Adrenal gland (tissue), 5 donors: ENCODE results near the gene CCDC91.

ENCODE experiments used
- POLR2A ChIP-seq, 2 donors: fragments of 450-650 bp; IDR thresholded peaks; one replicate each; pipeline ENCODE4 v1.6.1; 2017; ENCODE audit warnings: antibody characterized with exemption in 2 of 2, mild to moderate bottlenecking in 2 of 2, moderate library complexity in 1 of 2
- TF ChIP-seq, protein P1 (sequence below), 6 experiments: fragments of 450-650 bp in 4 of 6; fragments of 200-600 bp in 2 of 6; sonication (generic) in 1 of 6; IDR thresholded peaks; 1 replicate in 5 of 6; 2 replicates in 1 of 6; pipeline versions ENCODE4 v1.5.1 to v1.8.0; 2016 to 2021; ENCODE audit warnings: antibody characterized with exemption in 6 of 6, mild to moderate bottlenecking in 2 of 6, moderate library complexity in 1 of 6
- donor health status: DM: no; HTN: no; CAD: no.

DNA sequence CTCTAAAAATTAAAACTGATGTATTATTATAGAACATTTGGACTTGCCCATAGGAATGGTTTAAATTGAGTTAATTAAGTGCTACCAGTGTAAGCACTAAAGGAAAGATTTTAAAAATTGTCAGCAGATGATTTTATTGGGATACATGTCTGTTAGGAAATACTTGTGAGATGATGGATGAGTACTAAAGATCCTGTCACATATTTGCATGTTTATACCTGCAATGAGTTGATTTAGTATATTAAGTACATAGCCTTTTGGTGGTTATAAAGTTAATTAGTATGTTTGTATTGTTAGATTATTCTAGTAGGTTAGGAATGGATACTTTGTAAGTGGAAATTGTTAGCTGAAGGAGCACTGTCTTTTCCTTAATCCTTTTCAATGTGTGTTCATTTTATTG lies 67.2 kb downstream of the CCDC91 start:
- TF ChIP-seq, protein P1, sequence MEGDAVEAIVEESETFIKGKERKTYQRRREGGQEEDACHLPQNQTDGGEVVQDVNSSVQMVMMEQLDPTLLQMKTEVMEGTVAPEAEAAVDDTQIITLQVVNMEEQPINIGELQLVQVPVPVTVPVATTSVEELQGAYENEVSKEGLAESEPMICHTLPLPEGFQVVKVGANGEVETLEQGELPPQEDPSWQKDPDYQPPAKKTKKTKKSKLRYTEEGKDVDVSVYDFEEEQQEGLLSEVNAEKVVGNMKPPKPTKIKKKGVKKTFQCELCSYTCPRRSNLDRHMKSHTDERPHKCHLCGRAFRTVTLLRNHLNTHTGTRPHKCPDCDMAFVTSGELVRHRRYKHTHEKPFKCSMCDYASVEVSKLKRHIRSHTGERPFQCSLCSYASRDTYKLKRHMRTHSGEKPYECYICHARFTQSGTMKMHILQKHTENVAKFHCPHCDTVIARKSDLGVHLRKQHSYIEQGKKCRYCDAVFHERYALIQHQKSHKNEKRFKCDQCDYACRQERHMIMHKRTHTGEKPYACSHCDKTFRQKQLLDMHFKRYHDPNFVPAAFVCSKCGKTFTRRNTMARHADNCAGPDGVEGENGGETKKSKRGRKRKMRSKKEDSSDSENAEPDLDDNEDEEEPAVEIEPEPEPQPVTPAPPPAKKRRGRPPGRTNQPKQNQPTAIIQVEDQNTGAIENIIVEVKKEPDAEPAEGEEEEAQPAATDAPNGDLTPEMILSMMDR (IDR thresholded peaks at IDR 0.05): no peak
- no peak for TF ChIP-seq POLR2A (IDR thresholded peaks at IDR 0.05)
